Stimulated activated naive CD4-positive, alpha-beta T cell treated with Interleukin-2 at 50 U/mL for 16 hours (primary cell): Measurements from ENCODE around the gene MPRIP.
"Not testable (repeated sequence)": the region's sequence is repeated elsewhere in the genome, so short reads cannot be mapped to it uniquely, and the experiment has no call there.

Experiments
- DNase-seq: peaks from one replicate; lab custom pipeline; 2025; lab: John Stamatoyannopoulos, UW

The MPRIP gene

DNA sequence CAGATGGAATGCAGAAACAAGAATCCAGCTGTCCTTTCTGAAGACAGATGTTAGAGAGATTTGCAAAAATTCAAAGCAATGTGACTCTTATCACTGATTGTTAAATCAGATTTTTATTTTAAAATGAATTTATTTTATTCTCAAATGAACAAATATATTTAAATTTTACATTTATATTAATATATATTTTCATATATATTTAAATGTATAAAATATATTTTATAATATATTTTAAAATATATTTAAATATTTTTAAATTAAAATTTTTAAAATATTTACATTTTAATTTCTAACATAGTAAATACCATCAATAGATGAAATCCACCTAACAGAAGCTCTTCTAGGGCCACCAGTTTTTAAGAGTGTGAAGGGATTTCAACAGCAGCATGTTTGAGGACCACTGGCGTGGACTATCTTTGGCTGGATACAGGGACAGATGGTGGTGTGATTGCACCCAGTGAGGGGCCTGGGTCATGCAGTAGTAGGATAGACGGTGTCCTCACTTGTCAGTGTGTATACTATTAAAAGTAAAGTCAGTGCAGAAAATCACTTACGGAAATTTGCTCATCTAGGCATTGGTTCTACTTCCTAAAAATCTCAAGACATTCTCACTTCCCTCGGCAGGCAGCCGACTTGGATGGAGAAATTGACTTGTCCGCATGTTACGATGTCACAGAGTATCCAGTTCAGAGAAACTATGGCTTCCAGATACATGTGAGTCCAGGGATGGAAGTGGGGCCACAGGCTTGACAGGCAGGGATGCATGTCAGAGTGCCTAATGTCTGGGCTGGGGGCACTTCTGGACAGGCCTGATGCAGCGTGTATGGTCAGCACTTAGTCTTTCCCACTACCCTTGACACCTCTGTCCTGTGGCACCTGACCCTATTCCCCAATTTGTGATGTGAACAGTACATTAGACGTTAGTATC is 107.5 kb downstream of the MPRIP start:
- DNase-seq, result no peak

DNA sequence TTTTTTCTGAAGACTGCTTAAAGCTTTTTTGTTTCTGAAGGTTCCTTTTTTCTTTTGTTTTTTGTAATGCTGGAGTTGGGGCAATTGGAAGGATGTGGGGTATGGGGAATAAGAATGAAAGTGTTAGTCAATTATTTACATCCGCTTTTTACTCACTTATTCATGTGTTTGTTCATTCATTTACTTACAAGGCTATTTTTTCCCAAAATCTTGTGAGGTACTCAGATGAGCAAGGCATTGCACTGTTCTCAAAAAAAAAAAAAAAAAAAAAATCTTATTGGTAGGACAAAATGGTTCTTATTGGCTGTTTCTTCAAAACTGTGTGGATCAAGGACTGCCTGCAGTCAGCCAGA is 108.2 kb downstream of the MPRIP start:
- DNase-seq, result no peak

DNA sequence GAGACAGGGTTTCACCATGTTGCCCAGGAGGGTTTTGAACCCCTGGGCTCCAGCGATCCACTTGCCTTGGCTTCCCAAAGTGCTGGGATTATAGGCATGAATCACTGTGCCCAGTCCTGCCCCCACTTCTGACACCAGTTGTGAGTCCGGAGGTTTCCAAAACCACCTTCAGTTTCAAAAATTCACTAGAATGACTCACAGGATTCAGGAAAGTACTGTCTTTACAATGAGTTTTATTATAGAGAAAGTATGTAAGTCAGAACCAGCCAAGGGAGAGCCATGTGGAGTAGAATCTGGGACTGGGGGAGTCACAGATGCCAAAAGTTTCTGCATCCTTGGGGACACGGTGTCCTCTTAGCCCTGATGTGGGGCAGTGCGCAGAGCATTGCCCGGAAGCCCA is 108.8 kb downstream of the MPRIP start:
- peak; percentile 27 for DNase-seq

DNA sequence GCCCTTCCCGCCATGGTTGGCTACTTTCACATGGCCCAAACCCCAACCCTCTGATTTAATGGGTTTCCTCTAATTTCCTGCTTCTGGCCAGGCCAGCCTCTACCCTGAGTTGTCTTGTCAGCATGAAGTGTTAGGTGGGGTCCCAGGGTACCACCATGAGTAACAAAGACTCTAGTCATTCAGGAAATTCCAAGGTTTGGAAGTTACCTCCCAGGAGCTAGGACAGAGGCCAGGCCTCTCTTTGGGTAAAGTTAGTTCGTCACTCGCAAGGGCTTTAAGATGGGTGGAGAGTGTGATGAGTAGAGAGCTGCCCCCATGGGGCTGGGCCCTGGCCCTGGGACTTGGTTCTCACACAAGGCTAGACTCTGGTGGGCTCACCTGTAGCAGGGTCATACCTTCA is 109.3 kb downstream of the MPRIP start:
- no peak for DNase-seq

DNA sequence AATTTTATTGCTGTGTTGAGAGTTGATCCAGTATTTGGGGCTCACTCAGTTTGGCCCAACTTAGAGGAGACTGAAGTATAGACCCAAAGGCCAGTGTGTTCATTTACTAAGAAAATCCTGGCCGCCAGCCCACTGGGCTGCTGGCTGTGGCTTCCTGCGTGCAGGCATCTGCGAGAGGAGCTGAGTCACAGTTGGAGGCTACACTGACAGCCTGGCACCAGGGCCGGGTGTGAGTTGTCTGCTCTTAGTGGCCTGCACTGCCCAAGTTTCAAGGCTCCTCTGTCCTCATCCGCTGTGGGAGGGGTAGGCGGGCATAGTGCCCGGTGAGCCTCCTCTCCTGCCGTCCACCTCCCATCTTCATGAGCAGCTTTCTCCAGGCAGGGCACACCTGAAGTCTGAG is 109.7 kb downstream of the MPRIP start:
- peak; percentile 19 for DNase-seq

DNA sequence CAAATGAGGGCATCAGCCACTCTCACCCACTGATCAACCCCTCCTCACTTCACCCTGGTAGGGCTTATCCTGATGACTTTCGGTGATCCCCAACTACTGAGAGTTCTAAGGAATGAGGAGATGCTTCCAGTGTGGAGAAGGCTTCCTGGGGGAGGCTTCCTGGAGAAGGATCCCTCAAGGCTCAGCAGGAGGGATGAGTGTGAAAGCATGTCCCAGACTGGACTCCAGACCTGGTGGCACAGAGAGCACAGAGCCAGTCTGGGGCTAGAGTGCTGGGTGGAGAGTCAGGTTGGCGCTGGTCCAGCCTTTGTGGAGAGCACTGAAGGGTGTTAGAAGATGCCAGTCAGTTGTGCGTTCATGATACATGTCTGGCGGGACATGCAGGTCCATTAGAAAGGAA is 110.1 kb downstream of the MPRIP start:
- no peak for DNase-seq

DNA sequence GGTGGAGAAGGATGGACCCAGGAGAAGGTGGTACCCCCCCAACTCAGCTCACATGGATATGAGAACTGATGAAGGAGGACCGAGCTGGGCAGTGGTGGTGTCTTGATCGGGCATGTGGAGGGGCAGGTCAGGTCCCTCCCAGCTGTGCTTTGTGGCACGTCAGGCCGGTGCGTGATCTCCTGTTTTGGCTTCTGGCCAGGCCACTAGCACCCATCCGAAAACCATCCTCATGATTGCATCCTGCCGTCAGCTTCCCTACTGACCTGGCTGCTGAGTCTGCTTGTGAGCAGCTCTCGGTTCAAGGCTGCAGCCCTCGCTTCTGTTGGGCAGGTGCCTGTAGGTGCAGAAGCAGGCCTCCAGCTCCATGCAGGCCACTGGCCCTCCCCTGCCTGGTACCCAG is 110.8 kb downstream of the MPRIP start:
- no peak for DNase-seq

DNA sequence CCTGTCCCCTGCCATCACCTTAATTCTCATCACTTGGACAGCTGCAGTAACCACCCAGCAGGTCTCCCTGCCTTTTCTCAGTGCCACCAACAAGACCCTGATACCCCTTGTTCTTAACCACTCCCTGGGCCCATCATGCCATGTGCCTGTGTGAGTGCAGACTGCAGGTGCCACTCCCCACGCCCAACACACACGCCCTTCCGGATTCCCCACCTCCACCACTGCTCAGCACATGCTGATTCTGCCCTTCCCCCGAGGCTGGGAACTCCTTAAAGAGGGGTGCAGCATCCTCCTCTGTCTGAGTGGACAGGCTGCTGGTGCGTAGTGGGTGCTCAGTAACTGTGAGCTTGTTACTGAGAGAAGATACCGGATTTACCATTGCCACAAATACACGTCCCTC is 111.5 kb downstream of the MPRIP start:
- no peak for DNase-seq

DNA sequence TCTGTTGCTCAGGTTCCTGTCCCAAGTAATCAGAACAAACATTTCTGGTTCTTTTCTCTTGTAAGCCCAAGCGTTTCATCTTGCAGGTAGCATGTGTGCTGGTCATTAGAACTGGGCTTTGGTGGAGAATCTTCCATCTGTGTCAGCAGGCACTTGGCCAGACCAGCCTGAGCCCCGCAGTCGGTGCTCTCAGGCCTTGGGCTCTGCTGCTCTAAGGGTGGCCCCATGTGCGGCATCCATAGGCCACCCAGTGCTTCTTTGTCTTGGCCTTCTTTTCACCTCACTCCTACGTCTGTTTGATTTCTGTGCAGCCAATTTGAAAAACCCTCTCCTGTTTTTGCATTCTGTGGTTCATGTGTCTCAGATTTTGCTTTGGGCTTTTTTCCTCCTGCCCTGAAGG is 112.3 kb downstream of the MPRIP start:
- DNase-seq, result no peak

DNA sequence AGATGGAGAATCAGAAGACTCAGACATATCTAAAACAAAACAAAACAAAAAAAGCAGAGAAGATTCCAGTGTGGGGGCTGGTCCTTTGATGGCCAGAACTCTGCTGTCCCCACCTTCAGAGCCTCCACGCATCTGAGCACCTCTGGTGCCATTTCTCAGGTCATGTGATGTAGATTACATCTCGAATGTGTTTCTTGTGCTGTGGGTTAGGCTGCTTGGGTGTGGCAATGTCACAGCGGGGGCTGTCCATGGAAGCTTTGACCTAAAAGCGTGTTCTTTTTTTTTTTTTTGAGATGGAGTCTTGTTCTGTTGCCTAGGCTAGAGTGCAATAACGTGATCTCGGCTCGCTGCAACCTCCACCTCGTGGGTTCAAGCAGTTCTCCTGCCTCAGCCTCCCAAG is 112.7 kb downstream of the MPRIP start:
- DNase-seq, result no peak

DNA sequence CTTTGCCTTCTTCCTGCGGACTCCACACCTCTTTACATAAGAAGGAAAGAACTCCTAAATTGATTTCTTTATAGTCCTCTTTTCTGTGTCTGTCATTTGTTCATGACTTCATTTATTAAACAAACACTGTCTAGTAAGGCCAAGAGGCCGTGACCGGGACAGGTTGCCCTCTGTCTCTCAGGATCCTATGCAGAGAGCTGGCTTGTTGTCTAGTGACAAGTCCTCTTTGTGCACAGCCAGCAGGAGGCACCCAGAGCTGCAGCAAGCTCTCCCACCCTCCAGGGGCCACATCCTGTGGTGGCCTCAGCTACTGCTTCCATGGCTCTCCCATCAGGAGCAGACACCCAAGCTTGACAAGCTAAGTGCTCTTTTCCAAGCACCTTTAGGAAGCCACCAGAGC is 113.3 kb downstream of the MPRIP start:
- DNase-seq, result no peak

DNA sequence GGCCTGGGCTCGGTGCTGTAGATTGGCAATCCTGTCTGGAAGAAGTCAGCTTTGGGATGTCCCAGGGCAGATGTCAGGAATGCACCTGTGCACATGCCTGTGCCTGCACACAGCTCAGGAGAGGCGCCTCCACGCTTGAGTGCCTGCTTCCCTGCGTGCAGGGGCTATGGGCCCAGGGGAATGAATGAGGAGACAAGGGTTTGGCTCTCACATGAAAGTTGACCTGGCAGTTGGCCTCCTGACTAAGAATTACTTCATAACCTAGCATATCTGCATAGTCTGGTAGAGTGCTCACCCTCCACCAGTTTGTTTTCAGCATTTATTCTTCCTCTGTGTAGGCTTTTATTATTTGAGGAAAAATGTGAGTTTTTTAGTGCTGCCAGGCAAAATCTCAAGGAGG is 113.8 kb downstream of the MPRIP start:
- DNase-seq, result no peak

DNA sequence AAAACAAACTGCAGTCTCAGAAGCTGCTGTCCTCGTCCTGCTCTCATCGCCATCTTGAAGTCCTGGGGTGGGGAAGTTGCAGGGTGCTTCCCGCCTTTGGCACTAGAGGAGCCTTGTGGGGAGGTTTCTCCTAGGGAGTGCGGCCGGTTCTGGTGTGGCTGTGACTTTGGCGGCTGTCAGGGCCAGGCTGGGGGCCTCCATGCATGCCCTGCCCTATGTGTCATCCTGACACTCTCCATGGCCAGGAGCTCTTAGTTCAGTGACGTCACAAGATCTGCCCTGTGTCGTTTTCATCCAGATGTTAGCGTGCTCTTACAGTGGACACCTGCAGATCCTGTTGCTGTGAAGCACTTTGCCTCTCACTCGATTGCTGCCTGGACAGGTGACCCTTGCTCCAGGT is 114.3 kb downstream of the MPRIP start:
- DNase-seq, result no peak

DNA sequence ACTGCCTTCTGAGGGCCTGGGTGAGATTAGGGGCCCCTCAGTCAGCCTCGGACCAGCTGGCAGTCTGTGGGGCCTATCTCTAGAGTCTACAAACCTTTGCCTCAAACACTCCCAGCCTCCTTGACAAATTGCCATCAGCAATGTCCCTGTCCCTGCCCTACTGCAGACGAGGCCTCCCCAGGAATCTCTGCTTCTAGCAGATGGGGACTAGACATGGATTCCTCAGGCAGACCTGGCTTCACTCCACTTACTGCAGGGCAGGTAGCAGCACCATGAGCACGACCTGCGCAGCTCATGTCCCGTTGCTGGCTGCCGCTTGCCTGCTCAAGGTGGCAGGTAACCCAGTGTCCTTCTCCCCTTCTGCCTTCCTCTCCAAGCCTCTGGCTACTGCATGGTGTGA is 114.8 kb downstream of the MPRIP start:
- DNase-seq, result no peak

DNA sequence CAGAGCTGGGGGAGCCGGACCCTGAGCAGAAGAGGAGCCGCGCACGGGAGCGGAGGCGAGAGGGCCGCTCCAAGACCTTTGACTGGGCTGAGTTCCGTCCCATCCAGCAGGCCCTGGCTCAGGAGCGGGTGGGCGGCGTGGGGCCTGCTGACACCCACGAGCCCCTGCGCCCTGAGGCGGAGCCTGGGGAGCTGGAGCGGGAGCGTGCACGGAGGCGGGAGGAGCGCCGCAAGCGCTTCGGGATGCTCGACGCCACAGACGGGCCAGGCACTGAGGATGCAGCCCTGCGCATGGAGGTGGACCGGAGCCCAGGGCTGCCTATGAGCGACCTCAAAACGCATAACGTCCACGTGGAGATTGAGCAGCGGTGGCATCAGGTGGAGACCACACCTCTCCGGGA is 116.2 kb downstream of the MPRIP start:
- not testable (repeated sequence) for DNase-seq

DNA sequence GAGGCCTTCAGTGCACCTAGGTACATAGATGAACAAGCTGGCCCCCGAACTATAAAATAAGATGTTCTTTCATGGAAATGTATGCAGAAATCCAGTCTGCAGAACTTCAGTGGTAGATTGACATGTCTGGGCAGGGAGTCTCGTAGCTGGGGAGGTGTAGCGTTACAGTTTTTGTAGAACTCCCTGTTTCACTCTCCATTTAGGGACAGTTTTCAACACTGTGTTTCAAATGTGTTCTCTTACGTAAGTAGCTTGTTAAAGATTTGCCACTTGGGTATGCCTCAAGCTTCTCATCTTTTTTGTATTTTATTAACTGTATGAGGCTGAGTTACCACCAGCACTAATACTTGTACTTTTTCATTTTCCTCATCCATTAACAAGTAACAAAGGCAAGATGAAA is 117.3 kb downstream of the MPRIP start:
- no peak for DNase-seq

DNA sequence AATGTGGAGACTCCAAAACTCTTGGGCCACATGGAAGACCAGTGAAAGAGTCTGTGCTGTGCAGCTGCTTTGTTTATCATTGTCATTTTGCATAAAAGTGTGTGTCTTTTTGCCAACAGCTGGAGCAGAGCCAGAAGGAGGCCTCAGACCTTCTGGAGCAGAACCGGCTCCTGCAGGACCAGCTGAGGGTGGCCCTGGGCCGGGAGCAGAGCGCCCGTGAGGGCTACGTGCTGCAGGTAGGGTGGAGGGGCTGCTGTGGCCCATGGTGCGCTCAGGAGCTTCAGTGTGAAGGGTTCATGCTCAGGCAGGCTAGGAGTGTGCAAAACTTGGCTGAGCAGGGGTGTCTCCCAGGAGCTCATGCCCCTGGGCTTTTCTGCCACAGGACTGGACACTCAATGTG is 118.9 kb downstream of the MPRIP start:
- DNase-seq, result no peak

DNA sequence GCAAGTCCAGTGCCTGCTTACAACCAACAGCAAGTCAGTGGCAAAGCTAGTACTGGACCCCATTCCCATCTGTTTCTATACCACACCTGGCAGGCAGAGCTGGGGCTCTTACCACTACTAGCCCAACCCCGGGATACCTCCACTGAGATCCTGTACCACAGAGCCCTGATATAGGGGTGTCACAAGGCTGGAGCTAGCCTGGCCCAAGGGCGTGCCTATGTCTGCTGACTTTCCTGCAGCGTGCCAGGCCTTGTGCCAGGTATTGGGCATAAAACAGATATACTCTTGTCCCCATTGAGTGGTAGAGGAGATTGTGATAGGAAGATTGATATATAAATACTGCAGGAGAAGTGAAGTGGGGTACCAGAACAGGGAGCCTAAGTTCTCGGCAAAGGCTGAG is 119.5 kb downstream of the MPRIP start:
- DNase-seq, result no peak

DNA sequence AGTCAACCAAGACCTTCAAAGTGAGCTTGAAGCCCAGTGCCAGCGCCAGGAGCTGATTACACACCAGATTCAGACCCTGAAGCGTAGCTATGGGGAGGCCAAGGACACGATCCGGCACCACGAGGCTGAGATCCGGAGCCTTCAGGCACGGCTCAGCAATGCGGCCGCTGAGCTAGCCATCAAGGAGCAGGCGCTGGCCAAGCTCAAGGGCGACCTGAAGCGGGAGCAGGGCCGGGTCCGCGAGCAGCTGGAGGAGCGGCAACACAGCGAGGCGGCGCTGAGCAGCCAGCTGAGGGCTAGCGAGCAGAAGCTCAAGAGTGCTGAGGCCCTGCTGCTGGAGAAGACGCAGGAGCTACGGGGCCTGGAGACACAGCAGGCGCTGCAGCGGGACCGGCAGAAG is 121.9 kb downstream of the MPRIP start:
- DNase-seq, result no peak

DNA sequence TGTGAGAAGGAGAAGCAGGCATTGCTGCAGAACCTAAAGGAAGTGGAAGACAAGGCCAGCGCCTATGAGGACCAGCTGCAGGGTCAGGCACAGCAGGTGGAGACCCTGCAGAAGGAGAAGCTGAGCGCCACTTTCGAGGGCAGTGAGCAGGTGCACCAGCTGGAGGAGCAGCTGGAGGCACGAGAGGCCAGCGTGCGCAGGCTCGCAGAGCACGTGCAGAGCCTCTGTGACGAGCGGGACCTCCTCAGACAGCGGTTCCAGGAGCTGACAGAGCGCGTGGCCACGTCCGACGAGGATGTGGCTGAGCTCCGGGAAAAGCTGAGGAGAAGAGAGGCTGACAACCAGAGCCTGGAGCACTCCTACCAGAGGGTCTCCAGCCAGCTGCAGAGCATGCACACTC is 122.4 kb downstream of the MPRIP start:
- no peak for DNase-seq

DNA sequence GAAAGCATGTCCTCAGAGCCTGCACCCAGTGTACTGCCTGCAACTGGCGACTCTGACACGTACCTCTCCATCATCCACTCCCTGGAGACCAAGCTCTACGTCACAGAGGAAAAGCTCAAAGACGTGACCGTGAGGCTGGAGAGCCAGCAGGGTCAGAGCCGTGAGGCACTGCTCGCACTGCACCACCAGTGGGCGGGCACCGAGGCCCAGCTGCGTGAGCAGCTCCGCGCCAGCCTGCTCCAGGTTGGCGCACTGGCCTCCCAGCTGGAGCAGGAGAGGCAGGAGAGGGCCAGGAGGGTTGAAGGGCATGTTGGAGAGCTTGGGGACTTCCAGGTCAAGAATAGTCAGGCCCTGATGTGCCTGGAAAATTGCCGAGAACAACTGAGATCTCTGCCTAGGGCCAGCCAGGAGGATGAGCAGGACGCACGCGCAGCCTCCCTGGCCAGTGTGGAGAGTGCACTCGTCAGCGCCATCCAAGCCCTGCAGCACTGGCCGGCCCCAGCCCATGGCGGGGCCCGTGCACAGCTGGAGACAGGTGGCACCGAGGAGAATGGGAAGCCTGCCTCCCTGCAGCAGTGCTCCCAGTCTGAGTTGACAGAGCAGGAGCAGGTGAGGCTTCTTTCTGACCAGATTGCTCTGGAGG is 123.5 kb downstream of the MPRIP start:
- no peak for DNase-seq

DNA sequence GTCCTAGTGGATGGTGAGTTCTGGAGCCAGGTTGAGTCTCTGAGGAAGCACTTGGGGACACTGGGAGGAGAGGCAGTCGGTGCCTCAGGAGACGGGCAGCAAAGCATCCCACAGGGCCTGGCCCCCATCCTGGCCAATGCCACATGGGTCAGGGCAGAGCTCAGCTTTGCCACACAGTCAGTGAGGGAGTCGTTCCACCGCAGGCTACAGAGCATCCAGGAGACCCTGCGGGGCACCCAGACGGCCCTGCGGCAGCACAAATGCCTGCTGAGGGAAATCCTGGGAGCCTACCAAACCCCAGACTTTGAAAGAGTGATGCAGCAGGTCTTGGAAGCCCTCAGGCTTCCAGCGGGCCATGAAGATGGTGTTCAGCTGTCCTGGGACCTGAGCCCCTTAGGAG is 124.2 kb downstream of the MPRIP start:
- no peak for DNase-seq

DNA sequence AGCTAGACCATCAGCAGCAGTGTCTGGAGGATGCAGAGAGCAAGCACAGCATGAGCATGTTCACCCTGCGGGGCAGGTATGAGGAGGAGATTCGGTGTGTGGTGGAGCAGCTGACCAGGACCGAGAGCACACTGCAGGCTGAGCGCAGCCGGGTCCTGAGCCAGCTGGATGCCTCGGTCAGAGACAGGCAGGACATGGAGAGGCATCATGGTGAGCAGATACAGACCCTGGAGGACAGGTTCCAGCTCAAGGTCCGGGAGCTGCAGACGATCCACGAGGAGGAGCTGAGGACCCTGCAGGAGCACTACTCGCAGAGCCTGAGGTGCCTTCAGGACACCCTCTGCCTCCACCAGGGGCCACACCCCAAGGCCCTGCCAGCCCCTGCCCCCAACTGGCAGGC is 125.1 kb downstream of the MPRIP start:
- DNase-seq, result no peak

DNA sequence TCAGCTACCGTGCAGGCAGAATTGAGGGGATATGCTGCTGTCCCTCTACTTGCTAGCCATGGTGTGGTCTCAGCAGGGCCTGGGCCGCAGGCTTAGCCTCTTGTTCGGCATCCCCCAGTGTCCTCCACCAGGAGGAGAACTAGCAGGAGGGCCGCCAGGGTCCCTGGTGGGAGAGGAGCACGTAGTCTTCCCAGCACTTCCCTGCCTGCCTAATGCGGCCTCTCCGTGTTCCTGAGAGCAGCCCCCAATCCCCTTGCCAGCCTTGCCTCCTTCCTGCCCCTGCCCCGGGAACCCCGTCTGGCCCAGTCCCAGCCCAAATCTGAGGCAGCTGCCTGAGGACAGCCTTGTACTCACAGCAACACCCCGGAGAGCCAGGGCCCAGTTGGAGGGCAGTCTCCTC is 125.7 kb downstream of the MPRIP start:
- DNase-seq, result no peak
